HAP-1 (cell line): ENCODE measurements around the gene LTO1.

Experiments used
- DNase-seq, 2 experiments: peaks; one replicate each; pipeline ENCODE4 v3.0.0-alpha.2; 2016 to 2020; ENCODE audit warnings: low spot score in 2 of 2
- H3K27me3 ChIP-seq: fragments of 250-450 bp; sonication (Bioruptor Pico); 2 replicates; pipeline ENCODE4 v1.5.1; 2020; ENCODE audit warnings: low read depth, mild to moderate bottlenecking, moderate library complexity
- H3K36me3 ChIP-seq: fragments of 250-450 bp; sonication (Bioruptor Pico); replicated peaks from 2 replicates; pipeline ENCODE4 v1.5.1; 2020; ENCODE audit warnings: mild to moderate bottlenecking
- H3K4me1 ChIP-seq: fragments of 250-450 bp; sonication (Bioruptor Pico); 2 replicates; pipeline ENCODE4 v1.5.1; 2020; ENCODE audit warnings: mild to moderate bottlenecking
- H3K4me3 ChIP-seq: fragments of 250-450 bp; sonication (Bioruptor Pico); 2 replicates; pipeline ENCODE4 v1.5.1; 2020; ENCODE audit warnings: mild to moderate bottlenecking, moderate library complexity
- H3K9me3 ChIP-seq: fragments of 250-450 bp; sonication (Bioruptor Pico); 2 replicates; pipeline ENCODE4 v1.5.1; 2020; ENCODE audit warnings: mild to moderate bottlenecking, moderate library complexity
- in situ Hi-C: fragments of 300-500 bp; cut with MboI; formaldehyde crosslinking; loops from 3 replicates; pipeline ENCODE4 v1.14.3; 2020; ENCODE audit warnings: low sequenced_read_pairs, inconsistent platforms, mixed read lengths

Gene LTO1

GRCh38 chr11:69665669-69666068 is 9.5 kb downstream of the LTO1 start:
- in situ Hi-C loops: loop anchor here (25.0 kb wide), 1 partner anchor 1403 kb away; the partner anchor contains the start of gene C11orf24
- H3K9me3 ChIP-seq: no peaks in the 10 kb centered on the region
- no peak overlapping the region for H3K4me3 ChIP-seq
- no peaks in the 10 kb centered on the region; the same call in 1 of the 2 replicates for H3K4me1 ChIP-seq
- DNase-seq: no peak
- peaks cover 10% of the 10 kb centered on the region for H3K36me3 ChIP-seq
- H3K27me3 ChIP-seq: no peaks in the 10 kb centered on the region

GRCh38 chr11:69664901-69665300 is 10.3 kb downstream of the LTO1 start:
- H3K4me1 ChIP-seq: no peaks in the 10 kb centered on the region
- peaks cover 10% of the 10 kb centered on the region for H3K36me3 ChIP-seq
- in situ Hi-C loops: loop anchor here (25.0 kb wide), 1 partner anchor 1403 kb away; the partner anchor contains the start of gene C11orf24

GRCh38 chr11:69664103-69664775 is 10.9 kb downstream of the LTO1 start:
- Histone ChIP-seq H3K9me3 (no peaks in the 10 kb centered on the region), H3K4me1 (no peaks in the 10 kb centered on the region), H3K27me3 (no peaks in the 10 kb centered on the region), H3K36me3 (peaks cover 9% of the 10 kb centered on the region), H3K4me3 (no peak overlapping the region)
- in situ Hi-C loops: loop anchor here (25.0 kb wide), 1 partner anchor 1402 kb away; the partner anchor contains the start of gene C11orf24
- DNase-seq: no peak

More at GRCh38 chr11:69664901-69665300, 10.3 kb downstream of the LTO1 start:
- no peak overlapping the region for H3K4me3 ChIP-seq
- H3K27me3 ChIP-seq: no peaks in the 10 kb centered on the region
- no peaks in the 10 kb centered on the region for H3K9me3 ChIP-seq
- DNase-seq: no peak

GRCh38 chr11:69663326-69663725 is 11.8 kb downstream of the LTO1 start:
- no peak for DNase-seq
- Histone ChIP-seq H3K9me3 (no peaks in the 10 kb centered on the region), H3K36me3 (peaks cover 6% of the 10 kb centered on the region; the same call in 1 of the 2 replicates), H3K27me3 (no peaks in the 10 kb centered on the region), H3K4me1 (peaks cover 4% of the 10 kb centered on the region), H3K4me3 (no peak overlapping the region)
- in situ Hi-C loops: loop anchor here (25.0 kb wide), 1 partner anchor 1401 kb away; the partner anchor contains the start of gene C11orf24

GRCh38 chr11:69662806-69663205 is 12.3 kb downstream of the LTO1 start:
- H3K4me1 ChIP-seq: peaks cover 9% of the 10 kb centered on the region
- no peak overlapping the region for H3K4me3 ChIP-seq
- no peaks in the 10 kb centered on the region for H3K9me3 ChIP-seq
- in situ Hi-C loops: loop anchor here (25.0 kb wide), 1 partner anchor 1401 kb away; the partner anchor contains the start of gene C11orf24
- peaks cover 4% of the 10 kb centered on the region; the same call in 1 of the 2 replicates for H3K36me3 ChIP-seq
- no peaks in the 10 kb centered on the region for H3K27me3 ChIP-seq
- DNase-seq: no peak

GRCh38 chr11:69662021-69662698 is 13.0 kb downstream of the LTO1 start:
- DNase-seq: no peak
- Histone ChIP-seq H3K9me3 (no peaks in the 10 kb centered on the region), H3K4me3 (no peak overlapping the region), H3K36me3 (no peaks in the 10 kb centered on the region; the same call in 1 of the 2 replicates), H3K4me1 (peaks cover 11% of the 10 kb centered on the region), H3K27me3 (no peaks in the 10 kb centered on the region)
- in situ Hi-C loops: loop anchor here (25.0 kb wide), 1 partner anchor 1400 kb away; the partner anchor contains the start of gene C11orf24

GRCh38 chr11:69661413-69661715 is 13.8 kb downstream of the LTO1 start:
- in situ Hi-C loops: loop anchor here (25.0 kb wide), 1 partner anchor 1399 kb away; the partner anchor contains the start of gene C11orf24
- Histone ChIP-seq H3K9me3 (no peaks in the 10 kb centered on the region), H3K4me3 (no peak overlapping the region), H3K27me3 (no peaks in the 10 kb centered on the region), H3K4me1 (peaks cover 11% of the 10 kb centered on the region), H3K36me3 (no peaks in the 10 kb centered on the region)
- DNase-seq: no peak

- peaks cover 11% of the 10 kb centered on the region for H3K4me1 ChIP-seq
- H3K27me3 ChIP-seq: no peaks in the 10 kb centered on the region
- no peaks in the 10 kb centered on the region for H3K9me3 ChIP-seq
- in situ Hi-C loops: loop anchor here (25.0 kb wide), 1 partner anchor 1398 kb away; the partner anchor contains the start of gene C11orf24
- no peak for DNase-seq
- no peaks in the 10 kb centered on the region for H3K36me3 ChIP-seq
- H3K4me3 ChIP-seq: no peak overlapping the region
Observed at GRCh38 chr11:69660001-69660500, 15.1 kb downstream of the LTO1 start.

GRCh38 chr11:69659591-69659990 is 15.6 kb downstream of the LTO1 start:
- Histone ChIP-seq H3K27me3 (no peaks in the 10 kb centered on the region), H3K4me3 (no peak overlapping the region), H3K9me3 (no peaks in the 10 kb centered on the region), H3K4me1 (peaks cover 11% of the 10 kb centered on the region), H3K36me3 (no peaks in the 10 kb centered on the region)
- no peak for DNase-seq
- in situ Hi-C loops: loop anchor here (25.0 kb wide), 1 partner anchor 1397 kb away; the partner anchor contains the start of gene C11orf24

GRCh38 chr11:69658626-69659450 is 16.3 kb downstream of the LTO1 start:
- no peak overlapping the region for H3K4me3 ChIP-seq
- H3K9me3 ChIP-seq: no peaks in the 10 kb centered on the region
- H3K36me3 ChIP-seq: no peaks in the 10 kb centered on the region
- peaks cover 11% of the 10 kb centered on the region for H3K4me1 ChIP-seq
- DNase-seq: peak in 1 of 2 experiments; percentile 6
- in situ Hi-C loops: loop anchor here (25.0 kb wide), 1 partner anchor 1397 kb away; the partner anchor contains the start of gene C11orf24
- no peaks in the 10 kb centered on the region for H3K27me3 ChIP-seq

GRCh38 chr11:69657911-69658625 is 17.1 kb downstream of the LTO1 start:
- Histone ChIP-seq H3K27me3 (no peaks in the 10 kb centered on the region), H3K4me3 (no peak overlapping the region), H3K36me3 (no peaks in the 10 kb centered on the region), H3K4me1 (peaks cover 11% of the 10 kb centered on the region), H3K9me3 (no peaks in the 10 kb centered on the region)
- in situ Hi-C loops: loop anchor here (25.0 kb wide), 1 partner anchor 1396 kb away; the partner anchor contains the start of gene C11orf24
- DNase-seq: peak; percentile 41 to 78

GRCh38 chr11:69657456-69657910 is 17.7 kb downstream of the LTO1 start:
- Histone ChIP-seq H3K4me1 (peaks cover 11% of the 10 kb centered on the region), H3K36me3 (no peaks in the 10 kb centered on the region), H3K4me3 (no peak overlapping the region), H3K9me3 (no peaks in the 10 kb centered on the region), H3K27me3 (no peaks in the 10 kb centered on the region)
- in situ Hi-C loops: loop anchor here (25.0 kb wide), 1 partner anchor 1395 kb away; the partner anchor contains the start of gene C11orf24
- DNase-seq: no peak
